Measurements from ENCODE around the gene RASSF5. TPM values are rescaled to one million over a fixed set of nuclear protein-coding genes. Genes with fewer than 3 reads are reported as not detected.

RASSF5 gene
- total RNA-seq, 1 experiment from 2014 or later = 2.1 TPM

DNA sequence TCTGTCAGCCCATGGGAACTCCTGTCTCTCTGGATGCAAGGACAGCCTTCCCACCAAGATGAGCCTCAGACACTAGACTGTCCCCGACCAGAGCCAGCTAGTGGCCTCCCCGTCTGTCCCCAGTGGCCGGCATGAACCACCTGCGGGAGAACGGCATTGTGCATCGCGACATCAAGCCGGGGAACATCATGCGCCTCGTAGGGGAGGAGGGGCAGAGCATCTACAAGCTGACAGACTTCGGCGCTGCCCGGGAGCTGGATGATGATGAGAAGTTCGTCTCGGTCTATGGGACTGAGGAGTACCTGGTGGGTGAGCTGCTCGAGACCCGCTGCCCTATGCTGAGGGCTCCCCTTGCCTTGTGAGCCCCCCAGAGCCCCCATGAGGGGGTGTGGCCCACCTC lies 31.3 kb upstream of the RASSF5 start:
- Mint-ChIP-seq H3K4me3 (no peak overlapping the region), H3K27me3 (ENCODE audit: low read depth) (no peaks in the 10 kb centered on the region), H3K9me3 (no peaks in the 10 kb centered on the region), H3K36me3 (peaks cover 14% of the 10 kb centered on the region), H3K27ac (no peak overlapping the region), H3K4me1 (peaks cover 27% of the 10 kb centered on the region)
- ChIA-PET CTCF (no interaction called here), POLR2A (no interaction called here)
- DNase-seq (ENCODE audit: low spot score) (no peak), ATAC-seq (no peak)
- no peak for TF ChIP-seq FOXP1 (CRISPR knock-in tag; IDR thresholded peaks at IDR 0.05; ENCODE audit: borderline replicate concordance)
- TF ChIP-seq, protein P1, sequence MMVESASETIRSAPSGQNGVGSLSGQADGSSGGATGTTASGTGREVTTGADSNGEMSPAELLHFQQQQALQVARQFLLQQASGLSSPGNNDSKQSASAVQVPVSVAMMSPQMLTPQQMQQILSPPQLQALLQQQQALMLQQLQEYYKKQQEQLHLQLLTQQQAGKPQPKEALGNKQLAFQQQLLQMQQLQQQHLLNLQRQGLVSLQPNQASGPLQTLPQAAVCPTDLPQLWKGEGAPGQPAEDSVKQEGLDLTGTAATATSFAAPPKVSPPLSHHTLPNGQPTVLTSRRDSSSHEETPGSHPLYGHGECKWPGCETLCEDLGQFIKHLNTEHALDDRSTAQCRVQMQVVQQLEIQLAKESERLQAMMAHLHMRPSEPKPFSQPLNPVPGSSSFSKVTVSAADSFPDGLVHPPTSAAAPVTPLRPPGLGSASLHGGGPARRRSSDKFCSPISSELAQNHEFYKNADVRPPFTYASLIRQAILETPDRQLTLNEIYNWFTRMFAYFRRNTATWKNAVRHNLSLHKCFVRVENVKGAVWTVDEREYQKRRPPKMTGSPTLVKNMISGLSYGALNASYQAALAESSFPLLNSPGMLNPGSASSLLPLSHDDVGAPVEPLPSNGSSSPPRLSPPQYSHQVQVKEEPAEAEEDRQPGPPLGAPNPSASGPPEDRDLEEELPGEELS (CRISPR knock-in tag; IDR thresholded peaks at IDR 0.05) = no peak
- TF ChIP-seq, protein P2, sequence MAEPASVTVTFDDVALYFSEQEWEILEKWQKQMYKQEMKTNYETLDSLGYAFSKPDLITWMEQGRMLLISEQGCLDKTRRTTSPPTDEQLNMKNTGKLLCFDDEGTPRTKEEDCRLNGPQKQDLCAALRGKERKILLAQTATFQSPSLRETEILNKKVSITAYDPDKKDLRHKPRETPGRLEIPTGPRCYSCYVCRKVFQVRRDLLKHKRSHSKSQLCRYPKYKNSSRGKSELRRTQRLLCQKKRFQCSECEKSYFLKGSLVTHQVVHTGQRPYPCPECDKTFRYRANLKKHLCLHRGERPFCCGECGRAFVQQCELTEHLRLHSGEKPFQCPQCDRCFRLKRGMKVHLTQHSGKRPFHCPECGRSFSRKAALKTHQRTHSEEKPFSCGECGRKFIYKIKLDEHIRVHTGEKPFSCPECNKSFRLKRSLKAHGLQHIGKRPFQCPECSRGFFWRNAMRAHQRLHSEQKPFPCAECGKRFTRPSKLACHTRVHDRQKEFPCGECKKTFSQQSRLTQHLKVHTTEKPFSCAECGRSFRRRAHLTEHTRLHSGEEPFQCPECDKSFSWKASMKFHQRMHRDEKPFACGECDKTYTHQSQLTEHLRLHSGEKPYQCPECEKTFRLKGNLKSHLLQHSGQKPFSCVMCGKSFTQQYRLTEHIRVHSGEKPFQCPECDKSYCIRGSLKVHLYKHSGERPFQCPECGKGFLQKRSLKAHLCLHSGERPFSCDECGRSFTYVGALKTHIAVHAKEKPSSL (CRISPR knock-in tag; conservative IDR thresholded peaks at IDR 0.05) = no peak
- TF ChIP-seq, protein P3, sequence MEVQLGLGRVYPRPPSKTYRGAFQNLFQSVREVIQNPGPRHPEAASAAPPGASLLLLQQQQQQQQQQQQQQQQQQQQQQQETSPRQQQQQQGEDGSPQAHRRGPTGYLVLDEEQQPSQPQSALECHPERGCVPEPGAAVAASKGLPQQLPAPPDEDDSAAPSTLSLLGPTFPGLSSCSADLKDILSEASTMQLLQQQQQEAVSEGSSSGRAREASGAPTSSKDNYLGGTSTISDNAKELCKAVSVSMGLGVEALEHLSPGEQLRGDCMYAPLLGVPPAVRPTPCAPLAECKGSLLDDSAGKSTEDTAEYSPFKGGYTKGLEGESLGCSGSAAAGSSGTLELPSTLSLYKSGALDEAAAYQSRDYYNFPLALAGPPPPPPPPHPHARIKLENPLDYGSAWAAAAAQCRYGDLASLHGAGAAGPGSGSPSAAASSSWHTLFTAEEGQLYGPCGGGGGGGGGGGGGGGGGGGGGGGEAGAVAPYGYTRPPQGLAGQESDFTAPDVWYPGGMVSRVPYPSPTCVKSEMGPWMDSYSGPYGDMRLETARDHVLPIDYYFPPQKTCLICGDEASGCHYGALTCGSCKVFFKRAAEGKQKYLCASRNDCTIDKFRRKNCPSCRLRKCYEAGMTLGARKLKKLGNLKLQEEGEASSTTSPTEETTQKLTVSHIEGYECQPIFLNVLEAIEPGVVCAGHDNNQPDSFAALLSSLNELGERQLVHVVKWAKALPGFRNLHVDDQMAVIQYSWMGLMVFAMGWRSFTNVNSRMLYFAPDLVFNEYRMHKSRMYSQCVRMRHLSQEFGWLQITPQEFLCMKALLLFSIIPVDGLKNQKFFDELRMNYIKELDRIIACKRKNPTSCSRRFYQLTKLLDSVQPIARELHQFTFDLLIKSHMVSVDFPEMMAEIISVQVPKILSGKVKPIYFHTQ (CRISPR knock-in tag; IDR thresholded peaks at IDR 0.05) = no peak
- no peak for TF ChIP-seq ZNF232 (CRISPR knock-in tag; IDR thresholded peaks at IDR 0.05)
- no peak for TF ChIP-seq IRF2 (CRISPR knock-in tag; IDR thresholded peaks at IDR 0.05; ENCODE audit: borderline replicate concordance, low read depth)
- TF ChIP-seq, protein P4, sequence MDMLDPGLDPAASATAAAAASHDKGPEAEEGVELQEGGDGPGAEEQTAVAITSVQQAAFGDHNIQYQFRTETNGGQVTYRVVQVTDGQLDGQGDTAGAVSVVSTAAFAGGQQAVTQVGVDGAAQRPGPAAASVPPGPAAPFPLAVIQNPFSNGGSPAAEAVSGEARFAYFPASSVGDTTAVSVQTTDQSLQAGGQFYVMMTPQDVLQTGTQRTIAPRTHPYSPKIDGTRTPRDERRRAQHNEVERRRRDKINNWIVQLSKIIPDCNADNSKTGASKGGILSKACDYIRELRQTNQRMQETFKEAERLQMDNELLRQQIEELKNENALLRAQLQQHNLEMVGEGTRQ (CRISPR knock-in tag; IDR thresholded peaks at IDR 0.05) = no peak
- TF ChIP-seq FOXJ3 (CRISPR knock-in tag; IDR thresholded peaks at IDR 0.05; ENCODE audit: borderline replicate concordance) = no peak
- no peak for TF ChIP-seq ZNF219 (CRISPR knock-in tag; IDR thresholded peaks at IDR 0.05; ENCODE audit: borderline replicate concordance)
- TF ChIP-seq, protein P5, sequence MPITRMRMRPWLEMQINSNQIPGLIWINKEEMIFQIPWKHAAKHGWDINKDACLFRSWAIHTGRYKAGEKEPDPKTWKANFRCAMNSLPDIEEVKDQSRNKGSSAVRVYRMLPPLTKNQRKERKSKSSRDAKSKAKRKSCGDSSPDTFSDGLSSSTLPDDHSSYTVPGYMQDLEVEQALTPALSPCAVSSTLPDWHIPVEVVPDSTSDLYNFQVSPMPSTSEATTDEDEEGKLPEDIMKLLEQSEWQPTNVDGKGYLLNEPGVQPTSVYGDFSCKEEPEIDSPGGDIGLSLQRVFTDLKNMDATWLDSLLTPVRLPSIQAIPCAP (CRISPR knock-in tag; IDR thresholded peaks at IDR 0.05) = no peak

DNA sequence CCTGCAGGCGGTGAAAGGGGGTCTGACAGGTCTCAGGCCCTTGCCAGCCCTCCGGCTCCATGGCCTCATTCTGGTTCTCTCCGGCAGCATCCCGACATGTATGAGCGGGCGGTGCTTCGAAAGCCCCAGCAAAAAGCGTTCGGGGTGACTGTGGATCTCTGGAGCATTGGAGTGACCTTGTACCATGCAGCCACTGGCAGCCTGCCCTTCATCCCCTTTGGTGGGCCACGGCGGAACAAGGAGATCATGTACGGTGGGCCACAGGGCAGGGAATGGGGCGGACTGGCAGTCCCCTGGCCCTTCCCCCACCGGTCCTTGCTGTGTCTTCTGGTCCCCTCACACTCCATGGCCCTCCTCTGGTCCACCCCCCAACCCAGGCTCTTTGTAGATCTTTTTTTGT lies 30.7 kb upstream of the RASSF5 start:
- H3K36me3 Mint-ChIP-seq = peaks cover 14% of the 10 kb centered on the region
- no peaks in the 10 kb centered on the region for H3K27me3 Mint-ChIP-seq (ENCODE audit: low read depth)
- no peak overlapping the region for H3K4me3 Mint-ChIP-seq
- no peak overlapping the region for H3K27ac Mint-ChIP-seq
- H3K4me1 Mint-ChIP-seq = peaks cover 22% of the 10 kb centered on the region
- POLR2A ChIA-PET = no interaction called here
- no peaks in the 10 kb centered on the region for H3K9me3 Mint-ChIP-seq
- ATAC-seq (no peak), DNase-seq (ENCODE audit: low spot score) (no peak)
- CTCF ChIA-PET = interaction anchor here (1.5 kb wide), 1 partner anchor 107 kb away, joined by 7 read pairs; no protein-coding TSS in a partner anchor
- TF ChIP-seq CREB1 (CRISPR knock-in tag; IDR thresholded peaks at IDR 0.05) (no peak), RELA (CRISPR knock-in tag; IDR thresholded peaks at IDR 0.05; ENCODE audit: borderline replicate concordance) (no peak), ZNF416 (CRISPR knock-in tag; IDR thresholded peaks at IDR 0.05) (no peak), ZNF138 (CRISPR knock-in tag; conservative IDR thresholded peaks at IDR 0.05) (no peak), MXD4 (CRISPR knock-in tag; IDR thresholded peaks at IDR 0.05; ENCODE audit: borderline replicate concordance) (no peak), ZNF423 (CRISPR knock-in tag; IDR thresholded peaks at IDR 0.05) (no peak), HMGA2 (CRISPR knock-in tag; IDR thresholded peaks at IDR 0.05) (no peak), OVOL2 (CRISPR knock-in tag; IDR thresholded peaks at IDR 0.05; ENCODE audit: borderline replicate concordance) (no peak), NR3C1 (CRISPR knock-in tag; conservative IDR thresholded peaks at IDR 0.05; ENCODE audit: low read depth) (no peak)
- TF ChIP-seq, protein P6, sequence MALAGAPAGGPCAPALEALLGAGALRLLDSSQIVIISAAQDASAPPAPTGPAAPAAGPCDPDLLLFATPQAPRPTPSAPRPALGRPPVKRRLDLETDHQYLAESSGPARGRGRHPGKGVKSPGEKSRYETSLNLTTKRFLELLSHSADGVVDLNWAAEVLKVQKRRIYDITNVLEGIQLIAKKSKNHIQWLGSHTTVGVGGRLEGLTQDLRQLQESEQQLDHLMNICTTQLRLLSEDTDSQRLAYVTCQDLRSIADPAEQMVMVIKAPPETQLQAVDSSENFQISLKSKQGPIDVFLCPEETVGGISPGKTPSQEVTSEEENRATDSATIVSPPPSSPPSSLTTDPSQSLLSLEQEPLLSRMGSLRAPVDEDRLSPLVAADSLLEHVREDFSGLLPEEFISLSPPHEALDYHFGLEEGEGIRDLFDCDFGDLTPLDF (CRISPR knock-in tag; IDR thresholded peaks at IDR 0.05) = no peak
- TF ChIP-seq, protein P7, sequence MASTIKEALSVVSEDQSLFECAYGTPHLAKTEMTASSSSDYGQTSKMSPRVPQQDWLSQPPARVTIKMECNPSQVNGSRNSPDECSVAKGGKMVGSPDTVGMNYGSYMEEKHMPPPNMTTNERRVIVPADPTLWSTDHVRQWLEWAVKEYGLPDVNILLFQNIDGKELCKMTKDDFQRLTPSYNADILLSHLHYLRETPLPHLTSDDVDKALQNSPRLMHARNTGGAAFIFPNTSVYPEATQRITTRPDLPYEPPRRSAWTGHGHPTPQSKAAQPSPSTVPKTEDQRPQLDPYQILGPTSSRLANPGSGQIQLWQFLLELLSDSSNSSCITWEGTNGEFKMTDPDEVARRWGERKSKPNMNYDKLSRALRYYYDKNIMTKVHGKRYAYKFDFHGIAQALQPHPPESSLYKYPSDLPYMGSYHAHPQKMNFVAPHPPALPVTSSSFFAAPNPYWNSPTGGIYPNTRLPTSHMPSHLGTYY (CRISPR knock-in tag; IDR thresholded peaks at IDR 0.05) = no peak
- TF ChIP-seq, protein P8, sequence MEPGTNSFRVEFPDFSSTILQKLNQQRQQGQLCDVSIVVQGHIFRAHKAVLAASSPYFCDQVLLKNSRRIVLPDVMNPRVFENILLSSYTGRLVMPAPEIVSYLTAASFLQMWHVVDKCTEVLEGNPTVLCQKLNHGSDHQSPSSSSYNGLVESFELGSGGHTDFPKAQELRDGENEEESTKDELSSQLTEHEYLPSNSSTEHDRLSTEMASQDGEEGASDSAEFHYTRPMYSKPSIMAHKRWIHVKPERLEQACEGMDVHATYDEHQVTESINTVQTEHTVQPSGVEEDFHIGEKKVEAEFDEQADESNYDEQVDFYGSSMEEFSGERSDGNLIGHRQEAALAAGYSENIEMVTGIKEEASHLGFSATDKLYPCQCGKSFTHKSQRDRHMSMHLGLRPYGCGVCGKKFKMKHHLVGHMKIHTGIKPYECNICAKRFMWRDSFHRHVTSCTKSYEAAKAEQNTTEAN (CRISPR knock-in tag; IDR thresholded peaks at IDR 0.05) = no peak
- TF ChIP-seq, protein P9, sequence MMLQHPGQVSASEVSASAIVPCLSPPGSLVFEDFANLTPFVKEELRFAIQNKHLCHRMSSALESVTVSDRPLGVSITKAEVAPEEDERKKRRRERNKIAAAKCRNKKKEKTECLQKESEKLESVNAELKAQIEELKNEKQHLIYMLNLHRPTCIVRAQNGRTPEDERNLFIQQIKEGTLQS (CRISPR knock-in tag; conservative IDR thresholded peaks at IDR 0.05) = no peak

Data from WTC11 (cell line).